Liver (tissue), 9 donors: ENCODE data around the gene KPNA4. TPM values are rescaled to one million over a fixed set of nuclear protein-coding genes. Genes with fewer than 3 reads are reported as not detected.

Source experiments
- DNase-seq: peaks from one replicate; pipeline ENCODE4 v3.0.0-alpha.2; 2017; ENCODE audit warnings: low spot score
- H3K27ac ChIP-seq, 2 donors: one replicate each; pipeline ENCODE4 v1.7.0; 2013; ENCODE audit warnings: inconsistent platforms in 2 of 2, low read length in 2 of 2, control low read depth in 1 of 2, low read depth in 1 of 2, mild to moderate bottlenecking in 1 of 2
- H3K27me3 ChIP-seq, 4 donors: one replicate each; pipeline versions ENCODE4 v1.6.1 to v1.7.0; 2013; ENCODE audit warnings: low read length in 3 of 4, inconsistent platforms in 1 of 4, mild to moderate bottlenecking in 1 of 4, moderate library complexity in 1 of 4; ENCODE audit not compliant: control insufficient read depth in 4 of 4, insufficient read depth in 4 of 4
- H3K36me3 ChIP-seq, 4 donors: one replicate each; pipeline versions ENCODE4 v1.6.1 to v1.7.0; 2013; ENCODE audit warnings: low read length in 3 of 4, mild to moderate bottlenecking in 3 of 4, low read depth in 1 of 4, moderate library complexity in 1 of 4; ENCODE audit not compliant: control insufficient read depth in 4 of 4, insufficient read depth in 3 of 4
- H3K4me1 ChIP-seq, 4 donors: one replicate each; pipeline versions ENCODE4 v1.6.1 to v1.7.0; 2013; ENCODE audit warnings: low read length in 3 of 4, mild to moderate bottlenecking in 3 of 4, moderate library complexity in 1 of 4; ENCODE audit not compliant: control insufficient read depth in 4 of 4, insufficient read depth in 4 of 4
- H3K4me3 ChIP-seq, 3 donors: one replicate each; pipeline versions ENCODE4 v1.6.1 to v1.7.0; 2013; ENCODE audit warnings: low read length in 3 of 3, control low read depth in 1 of 3, low read depth in 1 of 3, mild to moderate bottlenecking in 1 of 3
- H3K9ac ChIP-seq, 2 donors: one replicate each; pipeline ENCODE4 v1.7.0; 2013; ENCODE audit warnings: low read length in 2 of 2, mild to moderate bottlenecking in 2 of 2, moderate library complexity in 2 of 2, control low read depth in 1 of 2, low read depth in 1 of 2
- H3K9me3 ChIP-seq, 4 donors: one replicate each; pipeline versions ENCODE4 v1.6.1 to v1.7.0; 2013; ENCODE audit warnings: low read length in 3 of 4; ENCODE audit not compliant: control insufficient read depth in 4 of 4
- EGR1 ChIP-seq, 2 donors: IDR thresholded peaks; 2 replicates each; pipeline ENCODE4 v1.6.1; 2016 to 2018; ENCODE audit warnings: antibody characterized with exemption in 2 of 2, low read depth in 2 of 2
- FOXA1 ChIP-seq: IDR thresholded peaks from 2 replicates; pipeline ENCODE4 v1.6.1; 2016; ENCODE audit warnings: antibody characterized with exemption
- FOXA2 ChIP-seq: IDR thresholded peaks from 2 replicates; pipeline ENCODE4 v1.6.1; 2016; ENCODE audit warnings: antibody characterized with exemption
- HNF4A ChIP-seq, 2 donors: conservative IDR thresholded peaks; 2 replicates each; pipeline ENCODE4 v1.6.1; 2016; ENCODE audit warnings: antibody characterized with exemption in 2 of 2, mild to moderate bottlenecking in 2 of 2
- HNF4G ChIP-seq: IDR thresholded peaks from 2 replicates; pipeline ENCODE4 v1.6.1; 2016; ENCODE audit warnings: antibody characterized with exemption
- NR2F2 ChIP-seq: IDR thresholded peaks from 2 replicates; pipeline ENCODE4 v1.6.1; 2016; ENCODE audit warnings: antibody characterized with exemption
- RAD21 ChIP-seq, 2 donors: IDR thresholded peaks; 2 replicates each; pipeline ENCODE4 v1.6.1; 2016; ENCODE audit warnings: antibody characterized with exemption in 2 of 2, mild to moderate bottlenecking in 2 of 2
- RXRA ChIP-seq, 2 donors: IDR thresholded peaks; 2 replicates each; pipeline ENCODE4 v1.6.1; 2017 to 2018; ENCODE audit warnings: antibody characterized with exemption in 2 of 2, mild to moderate bottlenecking in 1 of 2
- SP1 ChIP-seq: IDR thresholded peaks from 2 replicates; pipeline ENCODE4 v1.6.1; 2018; ENCODE audit warnings: antibody characterized with exemption, mild to moderate bottlenecking
- TAF1 ChIP-seq: conservative IDR thresholded peaks from 2 replicates; pipeline ENCODE4 v1.6.1; 2016; ENCODE audit warnings: antibody characterized with exemption, mild to moderate bottlenecking
- YY1 ChIP-seq: IDR thresholded peaks from 2 replicates; pipeline ENCODE4 v1.6.1; 2016; ENCODE audit warnings: antibody characterized with exemption, mild to moderate bottlenecking
- WGBS: extraction: QIAGEN DNeasy Blood & Tissue Kit; methylation state at CpG from one replicate; pipeline ENCODE4 v1.1.7; 2013; 5-methylcytosine and 5-hydroxymethylcytosine counted together
- polyA plus RNA-seq, 2 donors: library from polyadenylated mRNA; stranded (reverse) in 1 of 2; unstranded in 1 of 2; fragments of 200-250 nt in 1 of 2; fragments of >200 nt in 1 of 2; fragmentation: Nextera tagmentation in 1 of 2; extraction: Ambion mirVana in 1 of 2; gene quantifications; one replicate each; pipeline versions ENCODE4 v1.2.1 to v1.2.3, GENCODE V29; 2013 to 2015
- total RNA-seq, 2 donors: library from RNA; depleted of rRNA; stranded (reverse); fragments of >200 nt; gene quantifications; one replicate each; pipeline ENCODE4 v1.2.3, GENCODE V29; 2014
- TF ChIP-seq, protein P1 (sequence below): fragments of 150-350 bp; IDR thresholded peaks from 2 replicates; pipeline ENCODE4 v1.5.1; 2017; ENCODE audit warnings: improper control_type of control experiment, low read depth, low read length; ENCODE audit not compliant: missing input control
- TF ChIP-seq, protein P2 (sequence below): IDR thresholded peaks from 2 replicates; pipeline ENCODE4 v1.6.1; 2016; ENCODE audit warnings: antibody characterized with exemption
- TF ChIP-seq, protein P3 (sequence below): IDR thresholded peaks from 2 replicates; pipeline ENCODE4 v1.6.1; 2016; ENCODE audit warnings: antibody characterized with exemption
- TF ChIP-seq, protein P4 (sequence below): IDR thresholded peaks from 2 replicates; pipeline ENCODE4 v1.6.1; 2016; ENCODE audit warnings: antibody characterized with exemption, mild to moderate bottlenecking
- TF ChIP-seq, protein P5 (sequence below): IDR thresholded peaks from 2 replicates; pipeline ENCODE4 v1.6.1; 2016; ENCODE audit warnings: antibody characterized with exemption
- donor health status: healthy.
- donor health status: healthy.
- donor health status: healthy.
- donor health status: healthy.
- donor health status: healthy.

The KPNA4 gene
- total and polyA plus RNA-seq, 4 donors, result 6.1 to 14.1 (median 10.3) TPM

DNA sequence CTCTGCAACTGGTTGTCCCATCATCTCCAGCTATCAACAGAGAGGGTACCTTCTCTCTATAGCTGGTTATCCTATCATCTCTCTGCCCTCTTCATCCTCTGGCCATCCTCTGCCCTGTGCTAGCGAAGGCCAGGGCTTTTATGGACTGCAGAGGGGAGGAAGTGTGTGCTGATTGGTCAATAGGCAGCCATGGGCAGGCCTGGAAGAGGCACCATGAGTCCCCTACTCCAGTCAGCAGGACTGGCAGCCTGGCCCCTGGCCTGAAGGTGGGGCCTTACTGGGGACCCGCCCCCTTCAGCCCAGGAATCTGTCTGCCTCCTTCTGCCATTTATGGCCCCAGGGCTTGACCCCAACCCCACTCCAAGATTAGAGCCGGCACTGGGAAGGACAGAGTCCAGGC lies 105.3 kb downstream of the KPNA4 start:
- Histone ChIP-seq H3K27ac (no peak overlapping the region), H3K27me3 (no peaks in the 10 kb centered on the region), H3K9me3 (no peaks in the 10 kb centered on the region), H3K36me3 (no peaks in the 10 kb centered on the region), H3K4me1 (no peaks in the 10 kb centered on the region), H3K9ac (no peak overlapping the region), H3K4me3 (no peak overlapping the region)
- DNase-seq, result no peak
- no peak for TF ChIP-seq EGR1 (IDR thresholded peaks at IDR 0.05; ENCODE audit: low read depth in 2 of 2)
- no peak for TF ChIP-seq HNF4A (conservative IDR thresholded peaks at IDR 0.05)
- no peak for TF ChIP-seq HNF4G
- no peak for TF ChIP-seq SP1
- TF ChIP-seq TAF1, result no peak
- TF ChIP-seq, protein P1, sequence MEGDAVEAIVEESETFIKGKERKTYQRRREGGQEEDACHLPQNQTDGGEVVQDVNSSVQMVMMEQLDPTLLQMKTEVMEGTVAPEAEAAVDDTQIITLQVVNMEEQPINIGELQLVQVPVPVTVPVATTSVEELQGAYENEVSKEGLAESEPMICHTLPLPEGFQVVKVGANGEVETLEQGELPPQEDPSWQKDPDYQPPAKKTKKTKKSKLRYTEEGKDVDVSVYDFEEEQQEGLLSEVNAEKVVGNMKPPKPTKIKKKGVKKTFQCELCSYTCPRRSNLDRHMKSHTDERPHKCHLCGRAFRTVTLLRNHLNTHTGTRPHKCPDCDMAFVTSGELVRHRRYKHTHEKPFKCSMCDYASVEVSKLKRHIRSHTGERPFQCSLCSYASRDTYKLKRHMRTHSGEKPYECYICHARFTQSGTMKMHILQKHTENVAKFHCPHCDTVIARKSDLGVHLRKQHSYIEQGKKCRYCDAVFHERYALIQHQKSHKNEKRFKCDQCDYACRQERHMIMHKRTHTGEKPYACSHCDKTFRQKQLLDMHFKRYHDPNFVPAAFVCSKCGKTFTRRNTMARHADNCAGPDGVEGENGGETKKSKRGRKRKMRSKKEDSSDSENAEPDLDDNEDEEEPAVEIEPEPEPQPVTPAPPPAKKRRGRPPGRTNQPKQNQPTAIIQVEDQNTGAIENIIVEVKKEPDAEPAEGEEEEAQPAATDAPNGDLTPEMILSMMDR, result no peak
- TF ChIP-seq RAD21 (IDR thresholded peaks at IDR 0.05), result no peak
- no peak for TF ChIP-seq YY1
- TF ChIP-seq, protein P2, sequence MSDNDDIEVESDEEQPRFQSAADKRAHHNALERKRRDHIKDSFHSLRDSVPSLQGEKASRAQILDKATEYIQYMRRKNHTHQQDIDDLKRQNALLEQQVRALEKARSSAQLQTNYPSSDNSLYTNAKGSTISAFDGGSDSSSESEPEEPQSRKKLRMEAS, result no peak
- no peak for TF ChIP-seq FOXA1
- TF ChIP-seq, protein P3, sequence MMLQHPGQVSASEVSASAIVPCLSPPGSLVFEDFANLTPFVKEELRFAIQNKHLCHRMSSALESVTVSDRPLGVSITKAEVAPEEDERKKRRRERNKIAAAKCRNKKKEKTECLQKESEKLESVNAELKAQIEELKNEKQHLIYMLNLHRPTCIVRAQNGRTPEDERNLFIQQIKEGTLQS, result no peak
- no peak for TF ChIP-seq FOXA2
- TF ChIP-seq NR2F2, result no peak
- TF ChIP-seq, protein P4, sequence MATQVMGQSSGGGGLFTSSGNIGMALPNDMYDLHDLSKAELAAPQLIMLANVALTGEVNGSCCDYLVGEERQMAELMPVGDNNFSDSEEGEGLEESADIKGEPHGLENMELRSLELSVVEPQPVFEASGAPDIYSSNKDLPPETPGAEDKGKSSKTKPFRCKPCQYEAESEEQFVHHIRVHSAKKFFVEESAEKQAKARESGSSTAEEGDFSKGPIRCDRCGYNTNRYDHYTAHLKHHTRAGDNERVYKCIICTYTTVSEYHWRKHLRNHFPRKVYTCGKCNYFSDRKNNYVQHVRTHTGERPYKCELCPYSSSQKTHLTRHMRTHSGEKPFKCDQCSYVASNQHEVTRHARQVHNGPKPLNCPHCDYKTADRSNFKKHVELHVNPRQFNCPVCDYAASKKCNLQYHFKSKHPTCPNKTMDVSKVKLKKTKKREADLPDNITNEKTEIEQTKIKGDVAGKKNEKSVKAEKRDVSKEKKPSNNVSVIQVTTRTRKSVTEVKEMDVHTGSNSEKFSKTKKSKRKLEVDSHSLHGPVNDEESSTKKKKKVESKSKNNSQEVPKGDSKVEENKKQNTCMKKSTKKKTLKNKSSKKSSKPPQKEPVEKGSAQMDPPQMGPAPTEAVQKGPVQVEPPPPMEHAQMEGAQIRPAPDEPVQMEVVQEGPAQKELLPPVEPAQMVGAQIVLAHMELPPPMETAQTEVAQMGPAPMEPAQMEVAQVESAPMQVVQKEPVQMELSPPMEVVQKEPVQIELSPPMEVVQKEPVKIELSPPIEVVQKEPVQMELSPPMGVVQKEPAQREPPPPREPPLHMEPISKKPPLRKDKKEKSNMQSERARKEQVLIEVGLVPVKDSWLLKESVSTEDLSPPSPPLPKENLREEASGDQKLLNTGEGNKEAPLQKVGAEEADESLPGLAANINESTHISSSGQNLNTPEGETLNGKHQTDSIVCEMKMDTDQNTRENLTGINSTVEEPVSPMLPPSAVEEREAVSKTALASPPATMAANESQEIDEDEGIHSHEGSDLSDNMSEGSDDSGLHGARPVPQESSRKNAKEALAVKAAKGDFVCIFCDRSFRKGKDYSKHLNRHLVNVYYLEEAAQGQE, result no peak
- TF ChIP-seq, protein P5, sequence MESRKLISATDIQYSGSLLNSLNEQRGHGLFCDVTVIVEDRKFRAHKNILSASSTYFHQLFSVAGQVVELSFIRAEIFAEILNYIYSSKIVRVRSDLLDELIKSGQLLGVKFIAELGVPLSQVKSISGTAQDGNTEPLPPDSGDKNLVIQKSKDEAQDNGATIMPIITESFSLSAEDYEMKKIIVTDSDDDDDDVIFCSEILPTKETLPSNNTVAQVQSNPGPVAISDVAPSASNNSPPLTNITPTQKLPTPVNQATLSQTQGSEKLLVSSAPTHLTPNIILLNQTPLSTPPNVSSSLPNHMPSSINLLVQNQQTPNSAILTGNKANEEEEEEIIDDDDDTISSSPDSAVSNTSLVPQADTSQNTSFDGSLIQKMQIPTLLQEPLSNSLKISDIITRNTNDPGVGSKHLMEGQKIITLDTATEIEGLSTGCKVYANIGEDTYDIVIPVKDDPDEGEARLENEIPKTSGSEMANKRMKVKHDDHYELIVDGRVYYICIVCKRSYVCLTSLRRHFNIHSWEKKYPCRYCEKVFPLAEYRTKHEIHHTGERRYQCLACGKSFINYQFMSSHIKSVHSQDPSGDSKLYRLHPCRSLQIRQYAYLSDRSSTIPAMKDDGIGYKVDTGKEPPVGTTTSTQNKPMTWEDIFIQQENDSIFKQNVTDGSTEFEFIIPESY, result no peak
- WGBS, result 74% methylated on average over 3 of the region's 3 CpGs

DNA sequence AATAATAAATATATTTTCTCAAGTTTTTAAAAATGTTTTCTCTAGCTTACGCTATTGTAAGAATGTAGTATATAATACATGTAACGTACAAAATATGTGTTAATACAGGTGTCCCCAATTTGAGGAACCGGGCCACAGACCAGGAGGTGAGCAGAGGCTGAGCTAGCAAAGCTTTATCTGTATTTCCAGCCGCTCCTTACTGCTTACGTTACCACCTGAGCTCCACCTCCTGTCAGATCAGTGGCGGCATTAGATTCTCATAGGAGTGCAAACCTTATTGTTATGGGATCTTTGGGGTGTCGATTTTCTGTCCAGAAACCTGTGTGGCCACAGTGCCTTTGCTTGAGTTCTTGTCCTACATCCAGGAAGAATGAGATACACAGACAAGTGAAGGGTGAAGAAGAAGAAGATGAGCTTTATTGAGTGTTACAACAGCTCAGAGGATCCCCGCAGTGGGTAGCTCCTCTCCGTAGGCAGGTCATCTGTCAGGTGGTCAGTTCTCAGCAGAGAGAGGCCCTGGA lies 105.9 kb downstream of the KPNA4 start:
- 92% methylated on average over 9 of the region's 9 CpGs for WGBS
- Histone ChIP-seq H3K9ac (no peak overlapping the region), H3K27me3 (no peaks in the 10 kb centered on the region), H3K4me1 (no peaks in the 10 kb centered on the region), H3K27ac (no peak overlapping the region), H3K9me3 (no peaks in the 10 kb centered on the region), H3K4me3 (no peak overlapping the region), H3K36me3 (no peaks in the 10 kb centered on the region)
- TF ChIP-seq, protein P5, result no peak
- TF ChIP-seq FOXA2 (no peak), YY1 (no peak), RXRA (IDR thresholded peaks at IDR 0.05) (no peak), EGR1 (IDR thresholded peaks at IDR 0.05; ENCODE audit: low read depth in 2 of 2) (no peak), HNF4A (conservative IDR thresholded peaks at IDR 0.05) (no peak), FOXA1 (no peak), TAF1 (no peak), SP1 (no peak), NR2F2 (no peak)
- TF ChIP-seq, protein P4, result no peak
- TF ChIP-seq, protein P3, result no peak
- DNase-seq, result no peak
